Heart left ventricle (tissue), 16 donors: Measurements from ENCODE around the gene SERPINB2. TPM values are rescaled to one million over a fixed set of nuclear protein-coding genes. Genes with fewer than 3 reads are reported as not detected.
A peak's percentile ranks its signal among the peaks of the same experiment; 100 is the strongest.

Experiments
- ATAC-seq, 4 donors: fragments of 200-7000 bp; cut with Tn5 transposase; one replicate each; pipeline ENCODE4 v1.9.1; 2020 to 2022; ENCODE audit warnings: moderate library complexity in 4 of 4, mild to moderate bottlenecking in 3 of 4, moderate number of reproducible peaks in 1 of 4
- DNase-seq, 5 donors: peaks; one replicate each; pipeline ENCODE4 v3.0.0-alpha.2; 2020
- H3K27ac ChIP-seq, 12 donors: fragments of 200-600 bp; sonication (generic) in 4 of 12; one replicate each; pipeline versions ENCODE4 v1.5.0 to v1.8.0; 2016 to 2022; ENCODE audit warnings: mild to moderate bottlenecking in 2 of 12
- H3K27me3 ChIP-seq, 9 donors: fragments of 200-600 bp; sonication (generic) in 2 of 9; one replicate each; pipeline versions ENCODE4 v1.5.1 to v1.8.0; 2016 to 2022; ENCODE audit warnings: mild to moderate bottlenecking in 3 of 9
- H3K36me3 ChIP-seq, 9 donors: fragments of 200-600 bp; sonication (generic) in 2 of 9; one replicate each; pipeline versions ENCODE4 v1.5.0 to v1.8.0; 2018 to 2022; ENCODE audit warnings: mild to moderate bottlenecking in 2 of 9
- H3K4me1 ChIP-seq, 12 donors: fragments of 200-600 bp; sonication (generic) in 4 of 12; one replicate each; pipeline versions ENCODE4 v1.5.0 to v1.8.0; 2016 to 2022; ENCODE audit warnings: mild to moderate bottlenecking in 3 of 12
- H3K4me3 ChIP-seq, 12 donors: fragments of 200-600 bp; sonication (generic) in 4 of 12; one replicate each; pipeline versions ENCODE4 v1.5.0 to v1.8.0; 2017 to 2022; ENCODE audit warnings: mild to moderate bottlenecking in 9 of 12, moderate library complexity in 4 of 12
- H3K9me3 ChIP-seq, 12 donors: fragments of 200-600 bp; sonication (generic) in 4 of 12; one replicate each; pipeline versions ENCODE4 v1.5.0 to v1.8.0; 2016 to 2022; ENCODE audit warnings: mild to moderate bottlenecking in 1 of 12
- CTCF ChIP-seq, 12 donors: fragments of 200-600 bp; sonication (generic) in 4 of 12; IDR thresholded peaks; one replicate each; pipeline versions ENCODE4 v1.5.0 to v1.8.0; 2018 to 2022; ENCODE audit warnings: antibody characterized with exemption in 12 of 12, mild to moderate bottlenecking in 5 of 12
- POLR2A ChIP-seq, 2 donors: fragments of 450-650 bp; IDR thresholded peaks; one replicate each; pipeline ENCODE4 v1.6.1; 2017; ENCODE audit warnings: antibody characterized with exemption in 2 of 2, mild to moderate bottlenecking in 2 of 2, moderate library complexity in 2 of 2
- WGBS, 4 donors: extraction: QIAGEN DNeasy Blood & Tissue Kit in 2 of 4; methylation state at CpG; one replicate each; pipeline versions ENCODE4 v1.1.5 to v1.1.7; 2013 to 2018; 5-methylcytosine and 5-hydroxymethylcytosine counted together
- intact Hi-C, 10 donors: fragments of 100-400 bp; cut with DNase I; formaldehyde crosslinking; loops; one replicate each; pipeline versions ENCODE4 v1.11.1 to v1.14.2; 2022
- polyA plus RNA-seq, 2 donors: library from polyadenylated mRNA; stranded (reverse); fragments of 200-250 nt; gene quantifications; one replicate each; pipeline ENCODE4 v1.2.3, GENCODE V29; 2013
- total RNA-seq, 9 donors: library from RNA; depleted of rRNA in 2 of 9; stranded (reverse); fragments of >200 nt in 2 of 9; fragmentation: NEBNext Ultra II Directional in 3 of 9; extraction: Animal tissue kit (Norgen Biotek cat#: 25700) in 3 of 9; gene quantifications; one replicate each; pipeline versions ENCODE4 v1.1.0 to v1.2.4, GENCODE V29; 2016 to 2023
- donor health status: ischemic (EF 13 %, LVEDD 7.1; RV severe dilation, severe dysfunction).
- donor health status: healthy with polysubstance abuse.
- donor health status: DM: no; HTN: yes; CAD: no.
- donor health status: DM: no; HTN: no; CAD: no.
- donor health status: ischemic (EF 25% LVEDD 6.9; RV normal size, moderate dysfunction).
- donor health status: ischemic (EF 25% LVEDD 5.7; RV mildly dilated, moderate dysfunction).
- donor health status: healthy.
- donor health status: DM: yes; HTN: yes; CAD: no.
- donor health status: ischemic (EF 35%, LVEDD 5.7; RV mildly dilated, moderate dysfunction).
- donor health status: nonischemic (EF 11% LVEDD 7.7; RV severe dilation, severe dysfunction).
- donor health status: DM: yes; HTN: yes; CAD: no.
- donor health status: PGD.
- donor health status: ischemic (EF 29% LVEDD 5.4; RV normal size, mild dysfunction).
- donor health status: nonischemic (EF 23%, LVEDD 6.1; RV moderate dilation, normal function).

Gene SERPINB2
- total and polyA plus RNA-seq, 11 donors = 0.10 to 1.2 (median 0.28) TPM; not detected in 6

GRCh38 chr18:63860531-63860930, 27.0 kb upstream of the SERPINB2 start:
- intact Hi-C loops = no loop called here
- no peaks in the 10 kb centered on the region for H3K4me1 ChIP-seq
- no peak overlapping the region for H3K27ac ChIP-seq
- DNase-seq (no peak), ATAC-seq (no peak)
- H3K4me3 ChIP-seq = no peak overlapping the region
- TF ChIP-seq CTCF (IDR thresholded peaks at IDR 0.05) = no peak
- no peak for TF ChIP-seq POLR2A (IDR thresholded peaks at IDR 0.05)
- WGBS, 4 donors = 61 to 100% (median 91%) methylated on average over 2 of the region's 2 CpGs
- H3K27me3 ChIP-seq = peaks cover 0 to 25% (median 0%) of the 10 kb centered on the region in 9 donors
- H3K9me3 ChIP-seq = peaks cover 0 to under 1% (median 0%) of the 10 kb centered on the region in 12 donors
- no peaks in the 10 kb centered on the region for H3K36me3 ChIP-seq

- Histone ChIP-seq H3K4me1 (no peaks in the 10 kb centered on the region), H3K4me3 (no peak overlapping the region), H3K27me3 (no peaks in the 10 kb centered on the region), H3K9me3 (no peaks in the 10 kb centered on the region), H3K36me3 (no peaks in the 10 kb centered on the region), H3K27ac (no peak overlapping the region)
- ATAC-seq = no peak
- intact Hi-C loops = no loop called here
- DNase-seq = no peak
- 73 to 77% (median 75%) methylated on average over 3 of the region's 3 CpGs for WGBS, 4 donors
- TF ChIP-seq POLR2A (IDR thresholded peaks at IDR 0.05) = no peak
- no peak for TF ChIP-seq CTCF (IDR thresholded peaks at IDR 0.05)
Observed at GRCh38 chr18:63867368-63868125, 20.0 kb upstream of the SERPINB2 start.

GRCh38 chr18:63868546-63868945, 19.0 kb upstream of the SERPINB2 start:
- Histone ChIP-seq H3K9me3 (no peaks in the 10 kb centered on the region), H3K36me3 (no peaks in the 10 kb centered on the region), H3K27me3 (peaks cover 0 to 4% (median 0%) of the 10 kb centered on the region in 9 donors), H3K4me1 (no peaks in the 10 kb centered on the region), H3K4me3 (no peak overlapping the region), H3K27ac (no peak overlapping the region)
- 87 to 92% (median 90%) methylated on average over 9 of the region's 9 CpGs for WGBS, 4 donors
- DNase-seq (no peak), ATAC-seq (no peak)
- intact Hi-C loops = no loop called here
- TF ChIP-seq POLR2A (IDR thresholded peaks at IDR 0.05) = no peak
- no peak for TF ChIP-seq CTCF (IDR thresholded peaks at IDR 0.05)

GRCh38 chr18:63869374-63869773, 18.1 kb upstream of the SERPINB2 start:
- no peak for TF ChIP-seq POLR2A (IDR thresholded peaks at IDR 0.05)
- no peak for DNase-seq
- no peak for ATAC-seq

More at GRCh38 chr18:63869374-63869773, 18.1 kb upstream of the SERPINB2 start:
- Histone ChIP-seq H3K9me3 (no peaks in the 10 kb centered on the region), H3K27me3 (peaks cover 0 to 4% (median 0%) of the 10 kb centered on the region in 9 donors), H3K4me1 (no peaks in the 10 kb centered on the region), H3K4me3 (no peak overlapping the region), H3K27ac (peak overlapping the region in 1 of 12 donors; percentile 18), H3K36me3 (no peaks in the 10 kb centered on the region)
- WGBS, 4 donors = 81 to 86% (median 84%) methylated on average over 9 of the region's 9 CpGs
- intact Hi-C loops = no loop called here
